Activated B cell treated with CpG ODN at 0.5 μM for 24 hours (primary cell): ENCODE data around the gene PTP4A1. TPM values are rescaled to one million over a fixed set of nuclear protein-coding genes. Genes with fewer than 3 reads are reported as not detected.

Experiments used
- ATAC-seq: fragments of 200-7000 bp; cut with Tn5 transposase; one replicate; pipeline ENCODE4 v1.10.0; 2021; ENCODE audit warnings: low read depth, mild to moderate bottlenecking, moderate library complexity
- CTCF ChIA-PET: fragments of 350-600 bp; sonication (Branson Sonifier 250); formaldehyde crosslinking; loops from one replicate; lab custom pipeline; 2021; ENCODE audit warnings: antibody characterized with exemption; lab: Charles Lee
- POLR2A ChIA-PET: fragments of 350-600 bp; sonication (Branson Sonifier 250); formaldehyde crosslinking; loops from one replicate; lab custom pipeline; 2021; ENCODE audit warnings: antibody characterized with exemption; lab: Charles Lee
- DNase-seq: peaks from one replicate; pipeline ENCODE4 v3.0.0; 2022
- H3K27ac Mint-ChIP-seq: one replicate; pipeline ENCODE4 v1.8.0; 2020; ENCODE audit warnings: mixed read lengths
- H3K27me3 Mint-ChIP-seq: one replicate; pipeline ENCODE4 v1.8.0; 2021; ENCODE audit warnings: mixed read lengths
- H3K36me3 Mint-ChIP-seq: one replicate; pipeline ENCODE4 v1.8.0; 2021; ENCODE audit warnings: low read depth, mixed read lengths
- H3K4me1 Mint-ChIP-seq: one replicate; pipeline ENCODE4 v1.8.0; 2021; ENCODE audit warnings: mixed read lengths
- H3K4me3 Mint-ChIP-seq: one replicate; pipeline ENCODE4 v1.8.0; 2020; ENCODE audit warnings: mild to moderate bottlenecking, mixed read lengths
- H3K9me3 Mint-ChIP-seq: one replicate; pipeline ENCODE4 v1.8.0; 2020; ENCODE audit warnings: mixed read lengths
- intact Hi-C: fragments of 100-400 bp; cut with micrococcal nuclease; formaldehyde crosslinking; loops from one replicate; pipeline ENCODE4 v1.15.1; 2024
- total RNA-seq: library from RNA; stranded (reverse); gene quantifications from 2 replicates; pipeline ENCODE4 v1.2.3, GENCODE V29; 2022
- TF ChIP-seq, protein P1 (sequence below): fragments of 200-600 bp; IDR thresholded peaks from one replicate; pipeline ENCODE4 v1.8.0; 2022; ENCODE audit warnings: antibody characterized with exemption, mild to moderate bottlenecking

PTP4A1 gene
- total RNA-seq, 1 donor from 2014 or later = 35.2 TPM

DNA sequence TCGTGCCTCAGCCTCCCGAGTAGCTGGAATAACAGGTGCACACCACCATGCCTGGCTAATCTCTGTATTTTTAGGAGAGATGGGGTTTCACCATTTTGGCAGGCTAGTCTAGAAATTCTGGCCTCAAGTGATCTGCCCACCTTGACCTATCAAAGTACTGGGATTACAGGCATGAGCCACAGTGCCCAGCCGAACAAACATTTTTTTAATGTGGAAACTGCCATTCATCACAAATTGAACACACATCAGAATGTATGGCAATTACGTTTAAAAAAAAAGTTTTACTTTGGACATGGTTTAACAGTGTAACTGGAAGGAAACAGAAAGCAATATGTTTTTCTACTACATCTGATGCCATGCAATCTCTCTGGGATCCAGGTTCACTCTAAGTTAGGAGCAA, 38.3 kb upstream of the PTP4A1 start:
- TF ChIP-seq, protein P1, sequence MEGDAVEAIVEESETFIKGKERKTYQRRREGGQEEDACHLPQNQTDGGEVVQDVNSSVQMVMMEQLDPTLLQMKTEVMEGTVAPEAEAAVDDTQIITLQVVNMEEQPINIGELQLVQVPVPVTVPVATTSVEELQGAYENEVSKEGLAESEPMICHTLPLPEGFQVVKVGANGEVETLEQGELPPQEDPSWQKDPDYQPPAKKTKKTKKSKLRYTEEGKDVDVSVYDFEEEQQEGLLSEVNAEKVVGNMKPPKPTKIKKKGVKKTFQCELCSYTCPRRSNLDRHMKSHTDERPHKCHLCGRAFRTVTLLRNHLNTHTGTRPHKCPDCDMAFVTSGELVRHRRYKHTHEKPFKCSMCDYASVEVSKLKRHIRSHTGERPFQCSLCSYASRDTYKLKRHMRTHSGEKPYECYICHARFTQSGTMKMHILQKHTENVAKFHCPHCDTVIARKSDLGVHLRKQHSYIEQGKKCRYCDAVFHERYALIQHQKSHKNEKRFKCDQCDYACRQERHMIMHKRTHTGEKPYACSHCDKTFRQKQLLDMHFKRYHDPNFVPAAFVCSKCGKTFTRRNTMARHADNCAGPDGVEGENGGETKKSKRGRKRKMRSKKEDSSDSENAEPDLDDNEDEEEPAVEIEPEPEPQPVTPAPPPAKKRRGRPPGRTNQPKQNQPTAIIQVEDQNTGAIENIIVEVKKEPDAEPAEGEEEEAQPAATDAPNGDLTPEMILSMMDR = no peak
- DNase-seq (no peak), ATAC-seq (no peak)
- Mint-ChIP-seq H3K36me3 (no peaks in the 10 kb centered on the region), H3K27ac (no peak overlapping the region), H3K27me3 (no peaks in the 10 kb centered on the region), H3K4me1 (peaks cover 11% of the 10 kb centered on the region), H3K9me3 (no peaks in the 10 kb centered on the region), H3K4me3 (no peak overlapping the region)
- intact Hi-C loops = no loop called here
- ChIA-PET POLR2A (no interaction called here), CTCF (no interaction called here)

- no peaks in the 10 kb centered on the region for H3K36me3 Mint-ChIP-seq
- ATAC-seq (no peak), DNase-seq (no peak)
- CTCF ChIA-PET = interaction anchor here (1.3 kb wide), 1 partner anchor 60 kb away, joined by 3 read pairs; no protein-coding TSS in a partner anchor
- peaks cover 11% of the 10 kb centered on the region for H3K4me1 Mint-ChIP-seq
- intact Hi-C loops = no loop called here
- TF ChIP-seq, protein P1 = no peak
- no peak overlapping the region for H3K4me3 Mint-ChIP-seq
- H3K27me3 Mint-ChIP-seq = peaks cover 6% of the 10 kb centered on the region
- POLR2A ChIA-PET = no interaction called here
- H3K27ac Mint-ChIP-seq = no peak overlapping the region
- H3K9me3 Mint-ChIP-seq = no peaks in the 10 kb centered on the region
These were observed 34.9 kb upstream of the PTP4A1 start for GRCh38 chr6:63537201-63537958.

DNA sequence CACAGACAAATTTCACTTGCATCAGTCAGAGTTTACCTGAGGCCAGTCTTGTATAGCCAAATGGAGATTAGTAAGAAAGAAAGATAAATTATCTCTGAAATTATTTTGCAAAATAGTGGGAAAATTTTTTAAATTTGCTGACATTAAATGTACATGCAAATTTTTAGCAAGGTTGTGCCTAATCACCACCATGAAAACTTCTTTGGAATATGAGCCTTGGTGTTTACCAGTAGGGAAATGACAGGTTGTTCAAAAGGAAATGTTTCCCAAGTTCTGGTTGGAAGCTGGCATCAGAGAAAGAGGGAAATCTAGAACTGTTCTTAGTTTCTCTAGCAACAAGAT, 34.4 kb upstream of the PTP4A1 start:
- Mint-ChIP-seq H3K9me3 (no peaks in the 10 kb centered on the region), H3K27me3 (peaks cover 9% of the 10 kb centered on the region), H3K4me3 (no peak overlapping the region), H3K36me3 (no peaks in the 10 kb centered on the region), H3K27ac (no peak overlapping the region), H3K4me1 (peaks cover 11% of the 10 kb centered on the region)
- POLR2A ChIA-PET = no interaction called here
- intact Hi-C loops = no loop called here
- no peak for ATAC-seq
- TF ChIP-seq, protein P1 = no peak
- DNase-seq = no peak
- CTCF ChIA-PET = interaction anchor here (1.3 kb wide), 1 partner anchor 59 kb away, joined by 3 read pairs; no protein-coding TSS in a partner anchor

DNA sequence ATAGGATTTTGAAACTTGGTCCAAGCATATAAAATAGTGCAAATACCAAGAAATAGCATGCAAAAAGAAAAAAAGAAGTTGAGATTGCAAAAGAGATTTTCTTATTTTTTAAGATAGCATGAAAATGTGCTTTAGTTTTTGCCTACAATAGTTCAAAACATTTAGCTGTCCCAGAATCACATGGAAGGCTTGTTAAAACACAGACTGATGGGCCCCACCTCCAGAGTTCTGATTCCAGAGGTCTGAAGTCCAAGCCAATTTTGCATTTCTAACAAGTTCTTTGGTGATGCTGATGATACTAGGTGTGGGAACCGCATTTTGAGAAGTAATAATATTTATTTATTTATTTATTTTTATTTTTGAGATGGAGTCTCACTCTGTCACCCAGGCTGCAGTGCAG, 33.7 kb upstream of the PTP4A1 start:
- H3K4me3 Mint-ChIP-seq = no peak overlapping the region
- H3K4me1 Mint-ChIP-seq = peaks cover 11% of the 10 kb centered on the region
- ChIA-PET CTCF (interaction anchor here (1.3 kb wide), 1 partner anchor 58 kb away, joined by 3 read pairs; no protein-coding TSS in a partner anchor), POLR2A (no interaction called here)
- DNase-seq (no peak), ATAC-seq (no peak)
- intact Hi-C loops = no loop called here
- no peaks in the 10 kb centered on the region for H3K9me3 Mint-ChIP-seq
- TF ChIP-seq, protein P1 = no peak
- H3K27me3 Mint-ChIP-seq = peaks cover 9% of the 10 kb centered on the region
- no peaks in the 10 kb centered on the region for H3K36me3 Mint-ChIP-seq
- no peak overlapping the region for H3K27ac Mint-ChIP-seq

DNA sequence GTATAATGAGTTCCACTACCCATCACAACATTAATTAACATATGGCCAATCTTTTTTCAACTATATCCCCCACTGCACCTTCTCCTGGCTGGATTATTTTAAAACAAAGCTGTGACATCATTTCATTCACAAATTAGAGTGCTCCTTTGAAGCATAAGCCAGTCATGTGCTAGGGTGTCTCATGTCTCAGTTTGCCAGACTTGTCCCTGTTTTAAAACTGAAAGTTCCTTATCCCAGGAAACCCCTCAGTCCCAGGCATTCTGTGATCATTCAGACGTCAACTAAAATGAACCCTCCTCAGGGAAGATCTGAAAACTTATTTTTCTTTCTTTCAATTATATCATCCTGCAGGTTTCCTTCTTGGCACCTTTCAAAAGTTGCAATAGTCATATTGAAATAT, 29.3 kb upstream of the PTP4A1 start:
- H3K36me3 Mint-ChIP-seq = no peaks in the 10 kb centered on the region
- ChIA-PET POLR2A (interaction anchor here (0.6 kb wide), 1 partner anchor 60 kb away, joined by 6 read pairs; no protein-coding TSS in a partner anchor), CTCF (no interaction called here)
- TF ChIP-seq, protein P1 = no peak
- no peak for ATAC-seq
- intact Hi-C loops = no loop called here
- no peaks in the 10 kb centered on the region for H3K9me3 Mint-ChIP-seq
- H3K4me3 Mint-ChIP-seq = no peak overlapping the region
- H3K27me3 Mint-ChIP-seq = peaks cover 12% of the 10 kb centered on the region
- H3K27ac Mint-ChIP-seq = no peak overlapping the region
- no peaks in the 10 kb centered on the region for H3K4me1 Mint-ChIP-seq
- DNase-seq = no peak
